HAP-1 (cell line): ENCODE measurements around the gene PCDH9.
A peak's percentile ranks its signal among the peaks of the same experiment; 100 is the strongest.

Experiments
- DNase-seq, 2 experiments: peaks; one replicate each; pipeline ENCODE4 v3.0.0-alpha.2; 2016 to 2020; ENCODE audit warnings: low spot score in 2 of 2
- H3K27me3 ChIP-seq: fragments of 250-450 bp; sonication (Bioruptor Pico); 2 replicates; pipeline ENCODE4 v1.5.1; 2020; ENCODE audit warnings: low read depth, mild to moderate bottlenecking, moderate library complexity
- H3K36me3 ChIP-seq: fragments of 250-450 bp; sonication (Bioruptor Pico); replicated peaks from 2 replicates; pipeline ENCODE4 v1.5.1; 2020; ENCODE audit warnings: mild to moderate bottlenecking
- H3K4me1 ChIP-seq: fragments of 250-450 bp; sonication (Bioruptor Pico); 2 replicates; pipeline ENCODE4 v1.5.1; 2020; ENCODE audit warnings: mild to moderate bottlenecking
- H3K4me3 ChIP-seq: fragments of 250-450 bp; sonication (Bioruptor Pico); 2 replicates; pipeline ENCODE4 v1.5.1; 2020; ENCODE audit warnings: mild to moderate bottlenecking, moderate library complexity
- H3K9me3 ChIP-seq: fragments of 250-450 bp; sonication (Bioruptor Pico); 2 replicates; pipeline ENCODE4 v1.5.1; 2020; ENCODE audit warnings: mild to moderate bottlenecking, moderate library complexity
- in situ Hi-C: fragments of 300-500 bp; cut with MboI; formaldehyde crosslinking; loops from 3 replicates; pipeline ENCODE4 v1.14.3; 2020; ENCODE audit warnings: low sequenced_read_pairs, inconsistent platforms, mixed read lengths

Gene PCDH9

DNA sequence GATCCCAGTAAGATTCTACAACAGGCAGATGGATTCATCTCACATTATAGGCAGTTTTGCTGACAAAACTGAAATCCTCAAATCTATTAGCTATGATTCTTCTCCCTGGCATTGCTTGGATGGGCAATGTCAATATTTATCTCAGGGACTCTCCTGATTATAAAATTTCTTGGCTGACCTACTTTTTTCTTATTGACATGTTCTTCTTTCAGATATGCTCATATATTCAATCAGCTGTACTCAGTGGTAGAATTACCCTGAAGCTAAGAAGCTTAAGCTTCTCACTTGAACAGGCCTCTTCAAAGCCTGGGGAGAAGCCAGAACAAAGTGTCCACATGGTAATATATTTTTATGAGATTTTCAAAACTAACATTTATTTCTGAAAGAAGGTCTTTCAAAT, 513.6 kb downstream of the PCDH9 start:
- in situ Hi-C loops = no loop called here
- no peaks in the 10 kb centered on the region for H3K4me1 ChIP-seq

GRCh38 chr13:66714795-66715194, 515.3 kb downstream of the PCDH9 start:
- in situ Hi-C loops = no loop called here
- H3K27me3 ChIP-seq = no peaks in the 10 kb centered on the region
- H3K4me3 ChIP-seq = no peak overlapping the region
- H3K4me1 ChIP-seq = no peaks in the 10 kb centered on the region
- DNase-seq = peak in 1 of 2 experiments; percentile 23
- no peaks in the 10 kb centered on the region for H3K9me3 ChIP-seq
- no peaks in the 10 kb centered on the region for H3K36me3 ChIP-seq

More for the DNA sequence above, 513.6 kb downstream of the PCDH9 start:
- DNase-seq = no peak
- H3K4me3 ChIP-seq = no peak overlapping the region
- no peaks in the 10 kb centered on the region for H3K27me3 ChIP-seq
- no peaks in the 10 kb centered on the region for H3K36me3 ChIP-seq
- H3K9me3 ChIP-seq = no peaks in the 10 kb centered on the region

DNA sequence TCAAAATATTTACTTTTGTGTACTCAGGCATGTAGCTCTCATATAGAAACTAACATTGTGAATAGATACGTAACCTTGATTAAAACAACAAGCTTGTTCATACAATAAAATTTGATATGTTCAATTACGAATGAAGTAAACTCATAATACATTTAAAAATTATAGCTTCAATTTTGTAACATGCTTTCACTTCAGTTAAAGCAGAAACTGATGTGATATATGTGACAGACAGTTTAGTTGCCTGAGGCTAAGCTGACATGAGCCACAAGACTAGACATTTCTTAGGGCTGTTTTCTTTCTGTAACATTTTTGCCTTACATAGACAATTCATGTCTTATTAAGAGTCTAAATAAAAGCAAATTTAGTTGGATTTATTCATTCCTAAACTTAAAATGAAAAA, 526.0 kb downstream of the PCDH9 start:
- no peak overlapping the region for H3K4me3 ChIP-seq
- DNase-seq = no peak
- peaks cover 5% of the 10 kb centered on the region for H3K4me1 ChIP-seq
- in situ Hi-C loops = no loop called here
- no peaks in the 10 kb centered on the region for H3K9me3 ChIP-seq
- H3K27me3 ChIP-seq = no peaks in the 10 kb centered on the region
- H3K36me3 ChIP-seq = no peaks in the 10 kb centered on the region

- Histone ChIP-seq H3K36me3 (no peaks in the 10 kb centered on the region), H3K9me3 (no peaks in the 10 kb centered on the region), H3K4me3 (no peak overlapping the region), H3K4me1 (peaks cover 5% of the 10 kb centered on the region), H3K27me3 (no peaks in the 10 kb centered on the region)
- in situ Hi-C loops = no loop called here
- no peak for DNase-seq
Observed at GRCh38 chr13:66703597-66703996, 526.5 kb downstream of the PCDH9 start.

DNA sequence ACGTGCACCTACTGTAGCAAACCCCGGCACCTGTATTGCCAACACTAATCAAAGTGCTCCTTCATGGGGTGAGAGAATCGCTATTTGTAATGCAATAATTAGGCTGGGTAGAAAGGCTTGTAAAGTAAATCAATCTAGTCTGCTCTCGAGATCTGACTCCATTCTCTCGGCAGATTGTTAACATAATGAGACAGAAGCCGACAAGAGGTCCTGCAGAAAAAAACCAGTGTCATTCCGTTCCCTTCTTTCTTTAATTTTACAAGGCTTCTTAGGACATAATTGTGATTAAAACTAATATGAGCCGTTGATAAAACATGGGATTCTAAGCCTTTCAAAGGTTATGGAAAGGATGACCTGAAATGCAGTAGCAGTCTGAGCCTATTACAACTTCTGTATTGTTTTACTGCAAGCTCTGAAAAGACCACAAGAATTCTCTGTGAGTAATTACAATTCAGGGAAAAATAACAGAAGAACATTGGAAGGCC, 530.0 kb downstream of the PCDH9 start:
- no peaks in the 10 kb centered on the region for H3K27me3 ChIP-seq
- H3K36me3 ChIP-seq = no peaks in the 10 kb centered on the region
- H3K9me3 ChIP-seq = no peaks in the 10 kb centered on the region
- in situ Hi-C loops = no loop called here
- peaks cover 5% of the 10 kb centered on the region for H3K4me1 ChIP-seq
- DNase-seq = peak; percentile 11 to 50
- H3K4me3 ChIP-seq = no peak overlapping the region

GRCh38 chr13:66693656-66694055, 536.5 kb downstream of the PCDH9 start:
- Histone ChIP-seq H3K36me3 (no peaks in the 10 kb centered on the region), H3K4me3 (no peak overlapping the region), H3K4me1 (no peaks in the 10 kb centered on the region), H3K9me3 (no peaks in the 10 kb centered on the region), H3K27me3 (no peaks in the 10 kb centered on the region)
- DNase-seq = no peak
- in situ Hi-C loops = loop anchor here (25.0 kb wide), 1 partner anchor 544 kb away; the partner anchor contains the start of gene PCDH9

- Histone ChIP-seq H3K36me3 (no peaks in the 10 kb centered on the region), H3K4me3 (no peak overlapping the region), H3K9me3 (no peaks in the 10 kb centered on the region), H3K27me3 (no peaks in the 10 kb centered on the region), H3K4me1 (no peaks in the 10 kb centered on the region)
- in situ Hi-C loops = loop anchor here (25.0 kb wide), 1 partner anchor 546 kb away; the partner anchor contains the start of gene PCDH9
- no peak for DNase-seq
Observed at GRCh38 chr13:66691149-66691548, 539.0 kb downstream of the PCDH9 start.

DNA sequence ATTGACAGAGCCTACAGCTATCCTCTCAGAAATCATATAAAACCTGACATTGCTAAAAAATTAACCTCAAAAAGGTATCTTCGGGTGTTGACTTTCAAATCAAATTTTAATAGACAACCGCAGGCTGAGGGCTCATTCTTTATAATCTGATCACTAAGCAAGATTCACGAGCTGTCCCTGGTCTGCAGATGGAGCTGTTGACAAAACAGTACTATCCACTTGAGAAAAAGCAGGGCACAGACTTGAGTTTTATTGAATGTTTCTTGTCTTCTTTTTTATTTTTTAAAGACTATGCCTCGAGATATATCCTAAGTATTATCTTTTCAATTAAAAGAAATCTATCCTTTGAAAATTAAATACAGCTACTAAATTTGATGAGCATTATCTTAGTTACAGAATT, 540.5 kb downstream of the PCDH9 start:
- Histone ChIP-seq H3K27me3 (no peaks in the 10 kb centered on the region), H3K36me3 (no peaks in the 10 kb centered on the region), H3K4me1 (no peaks in the 10 kb centered on the region), H3K4me3 (no peak overlapping the region), H3K9me3 (peaks cover 8% of the 10 kb centered on the region)
- in situ Hi-C loops = loop anchor here (25.0 kb wide), 1 partner anchor 548 kb away; the partner anchor contains the start of gene PCDH9
- DNase-seq = peak; percentile 27 to 39

GRCh38 chr13:66689037-66689619, 541.0 kb downstream of the PCDH9 start:
- no peaks in the 10 kb centered on the region for H3K27me3 ChIP-seq
- in situ Hi-C loops = loop anchor here (25.0 kb wide), 1 partner anchor 548 kb away; the partner anchor contains the start of gene PCDH9
- H3K4me3 ChIP-seq = no peak overlapping the region
- peaks cover 10% of the 10 kb centered on the region for H3K9me3 ChIP-seq
- H3K4me1 ChIP-seq = no peaks in the 10 kb centered on the region
- peak in 1 of 2 experiments; percentile 8 for DNase-seq
- H3K36me3 ChIP-seq = no peaks in the 10 kb centered on the region

- H3K4me3 ChIP-seq = no peak overlapping the region
- H3K36me3 ChIP-seq = no peaks in the 10 kb centered on the region
- H3K27me3 ChIP-seq = no peaks in the 10 kb centered on the region
- no peak for DNase-seq
- in situ Hi-C loops = loop anchor here (25.0 kb wide), 1 partner anchor 556 kb away; the partner anchor contains the start of gene PCDH9
- no peaks in the 10 kb centered on the region for H3K4me1 ChIP-seq
- peaks cover 10% of the 10 kb centered on the region for H3K9me3 ChIP-seq
Observed at GRCh38 chr13:66681403-66681802, 548.7 kb downstream of the PCDH9 start.

DNA sequence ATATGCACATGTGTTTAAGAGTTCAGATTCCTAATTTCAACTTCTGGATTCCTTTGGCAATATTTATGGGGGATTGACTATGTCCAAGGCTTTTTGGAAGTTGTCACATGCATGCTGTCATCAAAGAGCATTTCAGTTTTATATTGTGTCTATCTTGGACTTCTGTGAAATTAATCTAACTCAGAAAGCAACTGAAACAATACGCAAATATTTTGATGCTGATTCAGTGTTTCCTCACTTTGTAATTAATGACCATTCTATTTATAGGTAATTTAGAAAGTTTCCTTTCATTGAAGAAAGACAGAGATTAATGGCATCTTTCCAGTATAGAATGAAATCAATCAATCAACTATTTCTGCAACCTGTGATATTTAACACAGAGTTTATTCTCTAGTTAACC, 550.1 kb downstream of the PCDH9 start:
- in situ Hi-C loops = loop anchor here (25.0 kb wide), 1 partner anchor 557 kb away; the partner anchor contains the start of gene PCDH9

DNA sequence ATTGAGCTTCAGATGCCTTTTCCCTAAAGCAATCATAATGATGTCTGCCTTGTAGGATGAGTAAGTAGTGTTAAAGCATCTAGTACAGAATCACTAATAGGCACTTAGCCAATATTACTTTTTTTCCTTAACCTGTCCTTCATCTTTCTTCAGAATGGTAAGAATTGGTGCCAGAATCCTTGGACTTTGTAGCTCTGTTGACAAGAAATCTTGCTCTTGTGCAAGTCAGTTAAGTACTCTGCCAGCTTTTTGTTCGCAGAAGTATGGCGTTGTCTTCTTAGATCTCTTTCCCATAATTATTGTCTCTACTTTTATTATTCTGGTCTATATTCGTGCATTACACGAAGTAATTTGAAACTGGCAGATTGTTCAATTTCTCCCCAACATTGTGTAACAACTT, 554.5 kb downstream of the PCDH9 start:
- Histone ChIP-seq H3K36me3 (no peaks in the 10 kb centered on the region), H3K4me3 (no peak overlapping the region), H3K27me3 (no peaks in the 10 kb centered on the region), H3K9me3 (no peaks in the 10 kb centered on the region), H3K4me1 (no peaks in the 10 kb centered on the region)
- in situ Hi-C loops = loop anchor here (25.0 kb wide), 1 partner anchor 562 kb away; the partner anchor contains the start of gene PCDH9
- DNase-seq = no peak

More for the DNA sequence above, 550.1 kb downstream of the PCDH9 start:
- Histone ChIP-seq H3K4me3 (no peak overlapping the region), H3K27me3 (no peaks in the 10 kb centered on the region), H3K4me1 (no peaks in the 10 kb centered on the region), H3K36me3 (no peaks in the 10 kb centered on the region), H3K9me3 (0 out of 2 replicates have a peak, but pooled peaks cover 3% of the 10 kb centered on the region)
- DNase-seq = no peak

- in situ Hi-C loops = no loop called here
- Histone ChIP-seq H3K4me3 (no peak overlapping the region), H3K4me1 (no peaks in the 10 kb centered on the region), H3K27me3 (no peaks in the 10 kb centered on the region), H3K9me3 (no peaks in the 10 kb centered on the region), H3K36me3 (no peaks in the 10 kb centered on the region)
- DNase-seq = no peak
Observed at GRCh38 chr13:66673401-66673800, 556.7 kb downstream of the PCDH9 start.

DNA sequence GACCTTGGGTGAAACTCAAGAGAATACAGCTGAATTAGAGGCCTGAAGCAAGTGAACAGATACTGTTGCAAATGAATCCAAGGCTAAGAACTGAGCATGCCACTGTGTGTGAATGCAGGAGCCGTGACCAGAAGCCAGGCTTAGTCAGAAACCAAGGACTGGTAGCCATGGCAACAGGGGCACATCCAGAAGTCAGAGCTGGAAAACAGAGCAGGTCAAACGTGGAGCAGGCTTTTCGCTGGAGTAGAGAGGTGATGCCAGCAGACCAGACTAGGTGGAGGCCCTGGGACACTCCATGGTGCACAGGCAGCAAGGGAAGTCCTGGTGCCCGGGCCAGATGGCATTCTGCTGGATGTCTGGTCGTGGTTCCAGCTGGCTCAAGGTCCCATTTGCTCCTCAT, 564.1 kb downstream of the PCDH9 start:
- peak in 1 of 2 experiments; percentile 38 for DNase-seq
- Histone ChIP-seq H3K27me3 (no peaks in the 10 kb centered on the region), H3K36me3 (no peaks in the 10 kb centered on the region), H3K4me1 (no peaks in the 10 kb centered on the region), H3K9me3 (no peaks in the 10 kb centered on the region), H3K4me3 (no peak overlapping the region)
- in situ Hi-C loops = no loop called here
